ENCODE measurements around the gene CIP2A. TPM values are rescaled to one million over a fixed set of nuclear protein-coding genes. Genes with fewer than 3 reads are reported as not detected.

The CIP2A gene
- total and polyA plus RNA-seq, 2 of the 8 experiments (the other 6 are each of a cell fraction or from before 2014, with no cell fraction given) = 11.9 to 38.0 TPM

DNA sequence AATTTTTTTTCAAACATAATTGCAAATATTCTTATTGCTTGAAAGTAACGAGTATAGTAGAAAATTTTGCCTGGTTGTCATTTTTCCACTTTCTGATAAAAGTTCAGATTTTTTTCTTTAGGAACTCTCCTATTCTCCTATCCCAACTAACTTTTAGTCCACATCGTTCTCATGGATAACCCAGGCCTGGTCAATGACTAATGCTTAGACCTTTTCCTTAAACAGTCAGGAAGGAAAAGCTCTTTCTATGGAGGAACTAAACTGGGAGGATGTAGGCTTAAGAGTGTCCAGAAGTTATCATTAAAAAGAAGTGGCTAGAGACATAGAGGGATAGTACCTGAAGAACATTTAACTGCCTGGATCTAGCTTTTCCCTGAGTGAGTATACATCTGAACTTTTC, 26.7 kb downstream of the CIP2A start:
- FAIRE-seq = no peak

More for the DNA sequence above, 26.7 kb downstream of the CIP2A start:
- DNase-seq (ENCODE audit: low read depth in 1 of 2, low spot score in 2 of 2) = no peak
- H2AFZ ChIP-seq (ENCODE audit: low read length) = no peak overlapping the region
- no peak overlapping the region for H3K14ac ChIP-seq (ENCODE audit: insufficient read length)
- no peak overlapping the region for H3K27ac ChIP-seq (ENCODE audit: low read depth, low read length)
- no peak overlapping the region for H2BK20ac ChIP-seq (ENCODE audit: low read length)
- H3K9me3 ChIP-seq (ENCODE audit: insufficient read depth in 2 of 2, low read depth in 1 of 2, low read length in 1 of 2) = no peaks in the 10 kb centered on the region
- no peak overlapping the region for H2BK5ac ChIP-seq (ENCODE audit: low read depth, low read length)
- H3K27me3 ChIP-seq (replicated peaks in 1 of 4; ENCODE audit: control insufficient read depth in 3 of 4, extremely low read depth in 1 of 4, insufficient read depth in 3 of 4, low read length in 3 of 4) = no peaks in the 10 kb centered on the region
- no peaks in the 10 kb centered on the region for H3K79me2 ChIP-seq (ENCODE audit: control insufficient read depth in 1 of 2, insufficient read depth in 2 of 2, low read length in 2 of 2)
- H3K4me1 ChIP-seq (replicated peaks in 1 of 4; ENCODE audit: control insufficient read depth in 3 of 4, insufficient read depth in 4 of 4, low read length in 3 of 4) = no peaks in the 10 kb centered on the region
- no peak overlapping the region for H2BK15ac ChIP-seq (ENCODE audit: low read length)
- no peak overlapping the region for H2BK12ac ChIP-seq (ENCODE audit: low read depth, low read length)
- no peak overlapping the region for H3K56ac ChIP-seq (replicated peaks; ENCODE audit: insufficient read length, low read depth, low read length)
- CTCF ChIA-PET (ENCODE audit: partially characterized antibody) = interaction anchor here (0.7 to 2.4 kb wide), 3 partner anchors 10 to 353 kb away, joined by 3 to 9 read pairs (median 3); no protein-coding TSS in a partner anchor
- no peak overlapping the region for H2BK120ac ChIP-seq (replicated peaks; ENCODE audit: low read depth, low read length)
- H4K20me1 ChIP-seq (replicated peaks in 1 of 2; ENCODE audit: control insufficient read depth in 1 of 2, insufficient read depth in 2 of 2, low read length in 2 of 2) = no peaks in the 10 kb centered on the region
- no peak overlapping the region for H3K9ac ChIP-seq (replicated peaks in 1 of 4; ENCODE audit: extremely low read depth in 1 of 4, low read depth in 3 of 4, low read length in 3 of 4)
- no peak overlapping the region for H4K8ac ChIP-seq (ENCODE audit: extremely low read depth, insufficient read depth, low read length)
- H3K23me2 ChIP-seq (ENCODE audit: low read depth, low read length) = no peaks in the 10 kb centered on the region
- no peak overlapping the region for H3K4ac ChIP-seq (replicated peaks; ENCODE audit: insufficient read length, low read depth, low read length)
- no peak overlapping the region for H3K4me3 ChIP-seq (ENCODE audit: extremely low read depth in 1 of 4, insufficient read depth in 2 of 4, low read depth in 3 of 4, low read length in 4 of 4)
- TF ChIP-seq, protein P1, sequence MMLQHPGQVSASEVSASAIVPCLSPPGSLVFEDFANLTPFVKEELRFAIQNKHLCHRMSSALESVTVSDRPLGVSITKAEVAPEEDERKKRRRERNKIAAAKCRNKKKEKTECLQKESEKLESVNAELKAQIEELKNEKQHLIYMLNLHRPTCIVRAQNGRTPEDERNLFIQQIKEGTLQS (IDR thresholded peaks at IDR 0.05; ENCODE audit: insufficient read depth, low read depth, low read length) = no peak
- no peak for TF ChIP-seq SAP30 (IDR thresholded peaks at IDR 0.05; ENCODE audit: insufficient read depth, insufficient replicate concordance, low read length)
- 87% methylated on average over 2 of the region's 2 CpGs; no CpG with 5 or more reads in 1 of the 2 experiments for WGBS, 2 experiments (ENCODE audit: extremely low coverage in 1 of 2, insufficient coverage in 1 of 2, insufficient read length in 1 of 2, insufficient replicate concordance in 2 of 2, low coverage in 1 of 2, low lambda C conversion rate in 2 of 2, missing lambda C conversion rate in 1 of 2)
- no peak overlapping the region for H4K5ac ChIP-seq (ENCODE audit: insufficient read length, low read depth, low read length)
- no peak overlapping the region for H2AK5ac ChIP-seq (ENCODE audit: low read depth, low read length)
- H3K4me2 ChIP-seq (ENCODE audit: insufficient read depth in 1 of 2, low read depth in 2 of 2, low read length in 2 of 2) = no peak overlapping the region
- H3K18ac ChIP-seq (ENCODE audit: extremely low read depth, low read length) = no peak overlapping the region
- no peak overlapping the region for H3K23ac ChIP-seq (ENCODE audit: insufficient read length)
- no peaks in the 10 kb centered on the region for H3K79me1 ChIP-seq (ENCODE audit: low read depth, low read length)
- peaks cover 0 to 73% (median 25%) of the 10 kb centered on the region in 4 experiments for H3K36me3 ChIP-seq (ENCODE audit: control insufficient read depth in 2 of 4, insufficient read depth in 4 of 4, low read length in 3 of 4)
- POLR2A ChIA-PET (ENCODE audit: partially characterized antibody) = interaction anchor here (1.0 kb wide), 1 partner anchor 12 kb away, joined by 3 read pairs; no protein-coding TSS in a partner anchor
- no peak overlapping the region for H4K91ac ChIP-seq (replicated peaks; ENCODE audit: insufficient read length, low read length)
